Measurements from ENCODE around the gene PER2. TPM values are rescaled to one million over a fixed set of nuclear protein-coding genes. Genes with fewer than 3 reads are reported as not detected.

Gene PER2
- total and polyA plus RNA-seq, 2 of the 13 experiments (the other 11 are each of a cell fraction or from before 2014, with no cell fraction given): 5.1 to 9.4 TPM

DNA sequence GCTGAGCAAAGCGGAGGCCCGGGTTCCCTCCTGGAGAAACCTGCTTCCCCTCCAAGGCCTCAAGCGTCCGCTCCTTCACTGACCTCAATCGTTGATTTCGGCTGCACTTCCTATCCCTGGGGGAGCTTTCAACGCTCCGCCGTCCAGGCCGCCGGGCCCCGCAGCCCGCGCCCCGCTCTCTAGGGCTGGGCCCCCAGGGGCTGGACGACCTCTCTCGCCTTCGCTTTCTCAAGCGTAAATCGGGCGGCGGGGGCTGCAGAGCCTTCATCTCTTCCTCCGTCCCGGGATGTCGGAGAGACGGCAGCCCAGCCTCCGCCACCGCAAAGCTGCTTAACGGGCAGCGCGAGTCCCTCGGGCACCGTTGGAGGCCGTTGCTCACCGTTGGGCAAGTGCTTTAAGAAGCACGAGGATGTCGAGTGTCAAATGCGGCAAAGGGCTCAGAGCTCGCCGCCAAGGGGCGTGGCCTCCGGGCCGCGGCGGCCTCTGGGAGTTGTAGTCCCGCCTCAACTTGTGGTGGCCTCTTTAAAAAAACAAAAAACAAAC lies 57.1 kb downstream of the PER2 start:
- intact Hi-C loops (cut with micrococcal nuclease; ENCODE audit: unreplicated experiment): no loop called here
- ATAC-seq: no peak
- BruUV-seq (replicated peaks): no TSS peak
- peak; percentile 73 for TF ChIP-seq ZNF143 (CRISPR knock-in tag; IDR thresholded peaks at IDR 0.05)
- TF ChIP-seq, protein P1, sequence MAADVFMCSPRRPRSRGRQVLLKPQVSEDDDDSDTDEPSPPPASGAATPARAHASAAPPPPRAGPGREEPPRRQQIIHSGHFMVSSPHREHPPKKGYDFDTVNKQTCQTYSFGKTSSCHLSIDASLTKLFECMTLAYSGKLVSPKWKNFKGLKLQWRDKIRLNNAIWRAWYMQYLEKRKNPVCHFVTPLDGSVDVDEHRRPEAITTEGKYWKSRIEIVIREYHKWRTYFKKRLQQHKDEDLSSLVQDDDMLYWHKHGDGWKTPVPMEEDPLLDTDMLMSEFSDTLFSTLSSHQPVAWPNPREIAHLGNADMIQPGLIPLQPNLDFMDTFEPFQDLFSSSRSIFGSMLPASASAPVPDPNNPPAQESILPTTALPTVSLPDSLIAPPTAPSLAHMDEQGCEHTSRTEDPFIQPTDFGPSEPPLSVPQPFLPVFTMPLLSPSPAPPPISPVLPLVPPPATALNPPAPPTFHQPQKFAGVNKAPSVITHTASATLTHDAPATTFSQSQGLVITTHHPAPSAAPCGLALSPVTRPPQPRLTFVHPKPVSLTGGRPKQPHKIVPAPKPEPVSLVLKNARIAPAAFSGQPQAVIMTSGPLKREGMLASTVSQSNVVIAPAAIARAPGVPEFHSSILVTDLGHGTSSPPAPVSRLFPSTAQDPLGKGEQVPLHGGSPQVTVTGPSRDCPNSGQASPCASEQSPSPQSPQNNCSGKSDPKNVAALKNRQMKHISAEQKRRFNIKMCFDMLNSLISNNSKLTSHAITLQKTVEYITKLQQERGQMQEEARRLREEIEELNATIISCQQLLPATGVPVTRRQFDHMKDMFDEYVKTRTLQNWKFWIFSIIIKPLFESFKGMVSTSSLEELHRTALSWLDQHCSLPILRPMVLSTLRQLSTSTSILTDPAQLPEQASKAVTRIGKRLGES (CRISPR knock-in tag; IDR thresholded peaks at IDR 0.05; ENCODE audit: borderline replicate concordance): no peak
- peak; percentile 90 for TF ChIP-seq THAP11 (CRISPR knock-in tag; IDR thresholded peaks at IDR 0.05)
- peak; percentile 20; the same call in 1 of the 2 replicates for TF ChIP-seq SUZ12 (IDR thresholded peaks at IDR 0.05; ENCODE audit: low read depth, low read length)
- TF ChIP-seq SP1 (IDR thresholded peaks at IDR 0.05): no peak
- TF ChIP-seq SP1 (CRISPR knock-in tag; IDR thresholded peaks at IDR 0.05): peak; percentile 46; the same call in 1 of the 2 replicates
- no peak for TF ChIP-seq GTF3A (CRISPR knock-in tag; conservative IDR thresholded peaks at IDR 0.05)
- TF ChIP-seq, protein P2, sequence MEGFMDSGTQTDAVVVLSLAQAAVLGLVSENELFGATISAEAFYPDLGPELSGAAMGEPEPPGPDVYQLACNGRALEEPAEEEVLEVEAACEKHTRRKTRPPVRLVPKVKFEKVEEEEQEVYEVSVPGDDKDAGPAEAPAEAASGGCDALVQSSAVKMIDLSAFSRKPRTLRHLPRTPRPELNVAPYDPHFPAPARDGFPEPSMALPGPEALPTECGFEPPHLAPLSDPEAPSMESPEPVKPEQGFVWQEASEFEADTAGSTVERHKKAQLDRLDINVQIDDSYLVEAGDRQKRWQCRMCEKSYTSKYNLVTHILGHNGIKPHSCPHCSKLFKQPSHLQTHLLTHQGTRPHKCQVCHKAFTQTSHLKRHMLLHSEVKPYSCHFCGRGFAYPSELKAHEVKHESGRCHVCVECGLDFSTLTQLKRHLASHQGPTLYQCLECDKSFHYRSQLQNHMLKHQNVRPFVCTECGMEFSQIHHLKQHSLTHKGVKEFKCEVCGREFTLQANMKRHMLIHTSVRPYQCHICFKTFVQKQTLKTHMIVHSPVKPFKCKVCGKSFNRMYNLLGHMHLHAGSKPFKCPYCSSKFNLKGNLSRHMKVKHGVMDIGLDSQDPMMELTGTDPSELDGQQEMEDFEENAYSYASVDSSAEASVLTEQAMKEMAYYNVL (CRISPR knock-in tag; IDR thresholded peaks at IDR 0.05; ENCODE audit: borderline replicate concordance): no peak
- TF ChIP-seq HCFC1 (IDR thresholded peaks at IDR 0.05; ENCODE audit: low read depth, low read length): peak; percentile 37; the same call in 1 of the 2 replicates
- TF ChIP-seq ZNF207 (IDR thresholded peaks at IDR 0.05; ENCODE audit: borderline replicate concordance): no peak
- TF ChIP-seq, protein P3, sequence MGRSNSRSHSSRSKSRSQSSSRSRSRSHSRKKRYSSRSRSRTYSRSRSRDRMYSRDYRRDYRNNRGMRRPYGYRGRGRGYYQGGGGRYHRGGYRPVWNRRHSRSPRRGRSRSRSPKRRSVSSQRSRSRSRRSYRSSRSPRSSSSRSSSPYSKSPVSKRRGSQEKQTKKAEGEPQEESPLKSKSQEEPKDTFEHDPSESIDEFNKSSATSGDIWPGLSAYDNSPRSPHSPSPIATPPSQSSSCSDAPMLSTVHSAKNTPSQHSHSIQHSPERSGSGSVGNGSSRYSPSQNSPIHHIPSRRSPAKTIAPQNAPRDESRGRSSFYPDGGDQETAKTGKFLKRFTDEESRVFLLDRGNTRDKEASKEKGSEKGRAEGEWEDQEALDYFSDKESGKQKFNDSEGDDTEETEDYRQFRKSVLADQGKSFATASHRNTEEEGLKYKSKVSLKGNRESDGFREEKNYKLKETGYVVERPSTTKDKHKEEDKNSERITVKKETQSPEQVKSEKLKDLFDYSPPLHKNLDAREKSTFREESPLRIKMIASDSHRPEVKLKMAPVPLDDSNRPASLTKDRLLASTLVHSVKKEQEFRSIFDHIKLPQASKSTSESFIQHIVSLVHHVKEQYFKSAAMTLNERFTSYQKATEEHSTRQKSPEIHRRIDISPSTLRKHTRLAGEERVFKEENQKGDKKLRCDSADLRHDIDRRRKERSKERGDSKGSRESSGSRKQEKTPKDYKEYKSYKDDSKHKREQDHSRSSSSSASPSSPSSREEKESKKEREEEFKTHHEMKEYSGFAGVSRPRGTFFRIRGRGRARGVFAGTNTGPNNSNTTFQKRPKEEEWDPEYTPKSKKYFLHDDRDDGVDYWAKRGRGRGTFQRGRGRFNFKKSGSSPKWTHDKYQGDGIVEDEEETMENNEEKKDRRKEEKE (IDR thresholded peaks at IDR 0.05): no peak
- TF ChIP-seq, protein P4, sequence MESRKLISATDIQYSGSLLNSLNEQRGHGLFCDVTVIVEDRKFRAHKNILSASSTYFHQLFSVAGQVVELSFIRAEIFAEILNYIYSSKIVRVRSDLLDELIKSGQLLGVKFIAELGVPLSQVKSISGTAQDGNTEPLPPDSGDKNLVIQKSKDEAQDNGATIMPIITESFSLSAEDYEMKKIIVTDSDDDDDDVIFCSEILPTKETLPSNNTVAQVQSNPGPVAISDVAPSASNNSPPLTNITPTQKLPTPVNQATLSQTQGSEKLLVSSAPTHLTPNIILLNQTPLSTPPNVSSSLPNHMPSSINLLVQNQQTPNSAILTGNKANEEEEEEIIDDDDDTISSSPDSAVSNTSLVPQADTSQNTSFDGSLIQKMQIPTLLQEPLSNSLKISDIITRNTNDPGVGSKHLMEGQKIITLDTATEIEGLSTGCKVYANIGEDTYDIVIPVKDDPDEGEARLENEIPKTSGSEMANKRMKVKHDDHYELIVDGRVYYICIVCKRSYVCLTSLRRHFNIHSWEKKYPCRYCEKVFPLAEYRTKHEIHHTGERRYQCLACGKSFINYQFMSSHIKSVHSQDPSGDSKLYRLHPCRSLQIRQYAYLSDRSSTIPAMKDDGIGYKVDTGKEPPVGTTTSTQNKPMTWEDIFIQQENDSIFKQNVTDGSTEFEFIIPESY (CRISPR knock-in tag; IDR thresholded peaks at IDR 0.05): peak; percentile 52; the same call in 1 of the 2 replicates
- TF ChIP-seq ZNF788 (CRISPR knock-in tag; IDR thresholded peaks at IDR 0.05; ENCODE audit: borderline replicate concordance): no peak

More for the DNA sequence above, 57.1 kb downstream of the PER2 start:
- H4K20me1 ChIP-seq (ENCODE audit: insufficient read depth, low read length): no peaks in the 10 kb centered on the region
- no peak overlapping the region for H2AFZ ChIP-seq (ENCODE audit: low read length)
- H3K9me3 ChIP-seq (ENCODE audit: low read length): no peaks in the 10 kb centered on the region
- no peak overlapping the region for H3K4me2 ChIP-seq (ENCODE audit: low read depth, low read length)
- no peaks in the 10 kb centered on the region for H3K79me2 ChIP-seq (ENCODE audit: insufficient read depth, low read length)
- FAIRE-seq: no peak
- H3K27ac ChIP-seq (ENCODE audit: extremely low read length, insufficient read depth, low read length): no peak overlapping the region
- H3K36me3 ChIP-seq (replicated peaks in 1 of 2; ENCODE audit: control insufficient read depth in 1 of 2, insufficient read depth in 2 of 2, low read length in 2 of 2): no peaks in the 10 kb centered on the region
- no peak overlapping the region for H3K4me3 ChIP-seq (replicated peaks in 1 of 3; ENCODE audit: insufficient read depth in 1 of 3, low read depth in 2 of 3, low read length in 3 of 3)
- DNase-seq (ENCODE audit: low spot score): no peak
- peaks cover 9 to 44% of the 10 kb centered on the region in 2 experiments for H3K27me3 ChIP-seq (ENCODE audit: control insufficient read depth in 1 of 2, insufficient read depth in 2 of 2, low read length in 2 of 2)
- ChIA-PET CTCF (ENCODE audit: low intra/inter-chr PET ratio, low total read pairs) (no interaction called here), POLR2A (no interaction called here)
- H3K9ac ChIP-seq (ENCODE audit: insufficient read depth, low read depth, low read length): no peak overlapping the region
- in situ Hi-C loops (cut with HindIII; ENCODE audit: extremely low pct_ligation_motif_present, low pct_unique_long_range_greater_than_20kb): no loop called here
- 74% methylated on average over 46 of the region's 46 CpGs for WGBS (ENCODE audit: low lambda C conversion rate)
- H3K4me1 ChIP-seq (ENCODE audit: insufficient read depth, low read length): peaks cover under 1% of the 10 kb centered on the region; the same call in 1 of the 2 replicates
